Endothelial cell of umbilical vein (primary cell): ENCODE data around the gene PELI2. TPM values are rescaled to one million over a fixed set of nuclear protein-coding genes. Genes with fewer than 3 reads are reported as not detected.

ENCODE experiments used
- BruUV-seq: library from RNA; stranded (reverse); fragments of 400-500 nt; replicated peaks from 2 replicates; lab custom pipeline; 2021; lab: Mats Ljungman, UMichigan
- CTCF ChIA-PET: fragments of 300-600, 350-600 bp; sonication (Branson Sonifier 250); formaldehyde crosslinking; loops from one replicate; lab custom pipeline; 2021; ENCODE audit warnings: antibody characterized with exemption, inconsistent platforms; lab: Charles Lee
- POLR2A ChIA-PET: fragments of 300-600, 350-600 bp; sonication (Branson Sonifier 250); formaldehyde crosslinking; loops from one replicate; lab custom pipeline; 2021; ENCODE audit warnings: antibody characterized with exemption, inconsistent platforms; lab: Charles Lee
- DNase-seq: peaks from one replicate; pipeline ENCODE4 v3.0.0-alpha.2; 2011; ENCODE audit warnings: low read depth, low spot score
- FAIRE-seq: peaks from 2 replicates; lab custom pipeline; 2011; peaks lifted over from hg19 to GRCh38; lab: Jason Lieb, UNC
- H2AFZ ChIP-seq: 2 replicates; pipeline ENCODE4 v1.6.0; 2012; ENCODE audit warnings: low read depth, low read length, control low read depth, inconsistent platforms
- H3K27ac ChIP-seq: 2 replicates; pipeline ENCODE4 v1.5.1; 2011; ENCODE audit warnings: low read depth, mild to moderate bottlenecking, control low read depth, low read length, moderate library complexity; ENCODE audit not compliant: insufficient read depth
- H3K27me3 ChIP-seq, 2 experiments: 2 replicates each; pipeline versions ENCODE4 v1.6.0 to v1.6.1; 2011; ENCODE audit warnings: low read length in 2 of 2, mixed read lengths in 1 of 2; ENCODE audit not compliant: control insufficient read depth in 2 of 2, insufficient read depth in 2 of 2
- H3K36me3 ChIP-seq, 2 experiments: 2 replicates in 1 of 2; 3 replicates in 1 of 2; pipeline ENCODE4 v1.5.1; 2011; ENCODE audit warnings: low read length in 2 of 2, mild to moderate bottlenecking in 1 of 2, moderate library complexity in 1 of 2; ENCODE audit not compliant: control insufficient read depth in 2 of 2, insufficient read depth in 2 of 2; ENCODE audit errors: extremely low read depth in 1 of 2
- H3K4me1 ChIP-seq: 3 replicates; pipeline ENCODE4 v1.5.1; 2011; ENCODE audit warnings: mild to moderate bottlenecking, low read length; ENCODE audit not compliant: control insufficient read depth, insufficient read depth; ENCODE audit errors: extremely low read depth
- H3K4me2 ChIP-seq: 2 replicates; pipeline ENCODE4 v1.6.1; 2011; ENCODE audit warnings: low read length, control low read depth, mixed read lengths; ENCODE audit not compliant: insufficient read depth
- H3K4me3 ChIP-seq, 3 experiments: fragments of 200-600 bp in 1 of 3; sonication (generic), shearing (Covaris generic) in 1 of 3; replicated peaks in 1 of 3; 2 replicates each; pipeline ENCODE4 v1.5.1; 2011 to 2016; ENCODE audit warnings: control low read depth in 3 of 3, low read length in 3 of 3, mild to moderate bottlenecking in 2 of 3, inconsistent platforms in 1 of 3, low read depth in 1 of 3, moderate library complexity in 1 of 3; ENCODE audit not compliant: insufficient read depth in 1 of 3
- H3K79me2 ChIP-seq: 2 replicates; pipeline ENCODE4 v1.6.0; 2012; ENCODE audit warnings: low read length, inconsistent platforms; ENCODE audit not compliant: control insufficient read depth, insufficient read depth
- H3K9ac ChIP-seq: replicated peaks from 2 replicates; pipeline ENCODE3; 2011; ENCODE audit warnings: low read length, control low read depth; ENCODE audit not compliant: insufficient read depth; ENCODE audit errors: extremely low read depth
- H3K9me1 ChIP-seq: replicated peaks from 3 replicates; pipeline ENCODE4 v1.6.0; 2011; ENCODE audit warnings: mild to moderate bottlenecking, low read length; ENCODE audit not compliant: control insufficient read depth, insufficient read depth; ENCODE audit errors: extremely low read depth
- H3K9me3 ChIP-seq: replicated peaks from 2 replicates; pipeline ENCODE4 v1.5.1; 2012; ENCODE audit warnings: low read length, inconsistent platforms; ENCODE audit not compliant: control insufficient read depth, insufficient read depth
- H4K20me1 ChIP-seq: replicated peaks from 2 replicates; pipeline ENCODE3; 2011; ENCODE audit warnings: mild to moderate bottlenecking, low read length; ENCODE audit not compliant: control insufficient read depth, insufficient read depth; ENCODE audit errors: extremely low read depth
- CTCF ChIP-seq, 2 donors: IDR thresholded peaks; 1 replicate in 1 of 2; 2 replicates in 1 of 2; pipeline ENCODE4 v1.5.1; 2011; ENCODE audit warnings: low read length in 2 of 2, mild to moderate bottlenecking in 2 of 2, moderate library complexity in 2 of 2, control low read depth in 1 of 2, inconsistent platforms in 1 of 2, low read depth in 1 of 2; ENCODE audit not compliant: insufficient read depth in 1 of 2; ENCODE audit errors: extremely low read depth in 1 of 2
- EZH2 ChIP-seq: IDR thresholded peaks from 2 replicates; pipeline ENCODE4 v1.6.1; 2012; ENCODE audit warnings: borderline replicate concordance, low read depth, mild to moderate bottlenecking, moderate library complexity, low read length, inconsistent platforms; ENCODE audit not compliant: severe bottlenecking
- FOS ChIP-seq: IDR thresholded peaks from 2 replicates; pipeline ENCODE4 v1.6.1; 2011; ENCODE audit warnings: mild to moderate bottlenecking, low read length, moderate library complexity, borderline replicate concordance; ENCODE audit not compliant: insufficient read depth
- GATA2 ChIP-seq: IDR thresholded peaks from 2 replicates; pipeline ENCODE4 v1.7.0; 2011; ENCODE audit warnings: low read depth, mild to moderate bottlenecking, moderate library complexity, mixed read lengths, low read length; ENCODE audit not compliant: insufficient read length, insufficient read depth
- JUN ChIP-seq: IDR thresholded peaks from 2 replicates; pipeline ENCODE4 v1.6.1; 2011; ENCODE audit warnings: borderline replicate concordance, low read depth; ENCODE audit not compliant: insufficient read length, insufficient read depth
- MAX ChIP-seq: IDR thresholded peaks from 2 replicates; pipeline ENCODE4 v1.6.1; 2011; ENCODE audit not compliant: insufficient read depth, insufficient read length
- MYC ChIP-seq: IDR thresholded peaks from one replicate; pipeline ENCODE4 v1.6.1; 2011; ENCODE audit warnings: mild to moderate bottlenecking, low read depth, low read length
- POLR2A ChIP-seq: IDR thresholded peaks from 2 replicates; pipeline ENCODE4 v1.6.1; 2012; ENCODE audit warnings: low read depth, mild to moderate bottlenecking, control low read depth, low read length
- POLR2AphosphoS5 ChIP-seq: IDR thresholded peaks from 2 replicates; pipeline ENCODE4 v1.6.1; 2012; ENCODE audit warnings: low read depth, mild to moderate bottlenecking, control low read depth, low read length, moderate library complexity; ENCODE audit not compliant: insufficient read depth
- dilution Hi-C: fragments of 300-500 bp; cut with MboI; formaldehyde crosslinking; loops from one replicate; pipeline ENCODE4 v1.15.0; 2019; ENCODE audit warnings: low sequenced_read_pairs; ENCODE audit not compliant: extremely low pct_ligation_motif_present
- intact Hi-C: fragments of 100-400 bp; cut with micrococcal nuclease; formaldehyde crosslinking; loops from one replicate; pipeline ENCODE4 v1.10.0; 2022
- polyA plus RNA-seq, 4 experiments: library from polyadenylated mRNA; depleted of rRNA in 3 of 4; stranded (reverse) in 3 of 4; unstranded in 1 of 4; fragments of >200 nt; gene quantifications; 2 replicates each; pipeline versions ENCODE4 v1.2.1 to v1.2.3, GENCODE V29; 2011 to 2012; ENCODE audit warnings: missing spikeins in 1 of 4
- total RNA-seq: library from RNA; stranded (reverse); gene quantifications from 2 replicates; pipeline ENCODE4 v1.2.3, GENCODE V29; 2021

Gene PELI2
- total and polyA plus RNA-seq, 2 donors (not counting 3 experiments of a cell fraction or from before 2014, with no cell fraction given), result 11.5 to 13.0 TPM

DNA sequence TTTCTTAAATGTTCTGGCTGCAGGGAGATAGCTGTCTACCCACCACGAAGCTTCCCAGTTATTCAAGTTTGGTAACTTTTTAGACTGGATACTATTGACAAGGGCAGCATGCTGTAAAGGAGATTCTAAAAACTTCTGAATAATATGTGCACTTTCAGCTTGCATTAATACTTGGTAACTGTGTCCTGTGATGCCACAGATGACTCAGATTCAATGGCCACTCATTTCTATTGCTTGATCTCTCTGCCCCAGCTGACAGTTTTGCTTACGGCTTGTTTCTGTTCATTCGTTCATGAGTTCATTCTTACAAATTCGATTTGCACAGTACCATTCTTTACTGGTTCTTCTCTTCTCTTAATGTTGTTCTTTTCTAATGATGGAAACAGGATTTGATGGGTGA, 142.8 kb downstream of the PELI2 start:
- H3K9me3 ChIP-seq, result no peaks in the 10 kb centered on the region
- BruUV-seq, result no TSS peak
- TF ChIP-seq EZH2 (no peak), FOS (no peak), CTCF (IDR thresholded peaks at IDR 0.05; ENCODE audit: extremely low read depth in 1 of 2, insufficient read depth in 1 of 2, low read depth in 1 of 2, low read length in 2 of 2) (no peak), MYC (no peak), MAX (no peak), JUN (no peak), POLR2AphosphoS5 (no peak), POLR2A (no peak), GATA2 (no peak)
- no peaks in the 10 kb centered on the region for H3K79me2 ChIP-seq
- H2AFZ ChIP-seq, result no peak overlapping the region
- H4K20me1 ChIP-seq, result no peaks in the 10 kb centered on the region
- FAIRE-seq (no peak), DNase-seq (no peak)
- H3K9ac ChIP-seq, result no peak overlapping the region
- ChIA-PET CTCF (interaction anchor here (0.7 to 1.2 kb wide), 3 partner anchors 9 to 79 kb away, joined by 3 to 5 read pairs (median 3); no protein-coding TSS in a partner anchor), POLR2A (no interaction called here)
- H3K4me3 ChIP-seq, result no peak overlapping the region
- no peaks in the 10 kb centered on the region for H3K36me3 ChIP-seq
- intact Hi-C loops, result no loop called here
- H3K9me1 ChIP-seq, result no peaks in the 10 kb centered on the region
- dilution Hi-C loops, result no loop called here
- no peak overlapping the region for H3K4me2 ChIP-seq
- no peaks in the 10 kb centered on the region for H3K27me3 ChIP-seq
- no peak overlapping the region for H3K27ac ChIP-seq
- H3K4me1 ChIP-seq, result no peaks in the 10 kb centered on the region
